HG03135 (cell line): Measurements from ENCODE around the gene LRWD1.
"Not testable (repeated sequence)": the region's sequence is repeated elsewhere in the genome, so short reads cannot be mapped to it uniquely, and the experiment has no call there.

Experiments used
- ATAC-seq: cut with Tn5 transposase; IDR thresholded peaks from one replicate; pipeline ENCODE4 v1.9.1; 2021; ENCODE audit warnings: mild to moderate bottlenecking, moderate library complexity; ENCODE audit not compliant: unreplicated experiment

LRWD1 gene

GRCh38 chr7:102494026-102494425 is 29.2 kb downstream of the LRWD1 start:
- ATAC-seq, result peak; percentile 0

GRCh38 chr7:102494473-102495149 is 29.8 kb downstream of the LRWD1 start:
- ATAC-seq, result peak; percentile 63

GRCh38 chr7:102496861-102497260 is 32.1 kb downstream of the LRWD1 start:
- not testable (repeated sequence) for ATAC-seq

GRCh38 chr7:102497308-102497707 is 32.5 kb downstream of the LRWD1 start:
- ATAC-seq, result not testable (repeated sequence)

- not testable (repeated sequence) for ATAC-seq
These were observed 33.5 kb downstream of the LRWD1 start for GRCh38 chr7:102498321-102498720.

GRCh38 chr7:102503141-102503540 is 38.4 kb downstream of the LRWD1 start:
- not testable (repeated sequence) for ATAC-seq

GRCh38 chr7:102505298-102506185 is 40.8 kb downstream of the LRWD1 start:
- not testable (repeated sequence) for ATAC-seq

GRCh38 chr7:102507410-102508088 is 42.8 kb downstream of the LRWD1 start:
- not testable (repeated sequence) for ATAC-seq

- not testable (repeated sequence) for ATAC-seq
These were observed 45.8 kb downstream of the LRWD1 start for GRCh38 chr7:102510575-102510974.

- peak; percentile 41 for ATAC-seq
These were observed 47.2 kb downstream of the LRWD1 start for GRCh38 chr7:102511860-102512522.

GRCh38 chr7:102512642-102513221 is 47.9 kb downstream of the LRWD1 start:
- not testable (repeated sequence) for ATAC-seq

- ATAC-seq, result peak; percentile 56
These were observed 50.3 kb downstream of the LRWD1 start for GRCh38 chr7:102514881-102515721.

GRCh38 chr7:102515889-102516288 is 51.1 kb downstream of the LRWD1 start:
- not testable (repeated sequence) for ATAC-seq

GRCh38 chr7:102516951-102517350 is 52.2 kb downstream of the LRWD1 start:
- ATAC-seq, result not testable (repeated sequence)

GRCh38 chr7:102517550-102518147 is 52.9 kb downstream of the LRWD1 start, which contains the start of gene RASA4B:
RASA4B (minus strand) TSS chr7:102517777; CDS start chr7:102517710, 67 bp downstream.
- peak; percentile 74 for ATAC-seq

GRCh38 chr7:102520797-102521196 is 56.0 kb downstream of the LRWD1 start:
- ATAC-seq, result not testable (repeated sequence)
